Stimulated activated naive CD8-positive, alpha-beta T cell treated with anti-CD3 and anti-CD28 coated beads, Interleukin-15, Interleukin-2, amounts not matched to agents 100 U/mL and 50 U/mL, for 24 hours (primary cell): ENCODE data around the gene IQCH.
A peak's percentile ranks its signal among the peaks of the same experiment; 100 is the strongest.

ENCODE experiments used
- ATAC-seq: fragments of 150-1000 bp; cut with Tn5 transposase; one replicate; pipeline ENCODE4 v1.10.0; 2021
- DNase-seq: peaks from one replicate; pipeline ENCODE4 v3.0.0; 2021

Gene IQCH

GRCh38 chr15:67300266-67301025 lies 45.9 kb downstream of the IQCH start:
- DNase-seq (no peak), ATAC-seq (no peak)

GRCh38 chr15:67303490-67304363 lies 49.1 kb downstream of the IQCH start:
- no peak for ATAC-seq

GRCh38 chr15:67304778-67305177 lies 50.2 kb downstream of the IQCH start:
- no peak for DNase-seq
- ATAC-seq: no peak

More at GRCh38 chr15:67303490-67304363, 49.1 kb downstream of the IQCH start:
- no peak for DNase-seq

GRCh38 chr15:67305506-67305905 lies 50.9 kb downstream of the IQCH start:
- DNase-seq (no peak), ATAC-seq (no peak)

- DNase-seq: no peak
- ATAC-seq: peak; percentile 94
Measured at GRCh38 chr15:67307156-67307555, 52.6 kb downstream of the IQCH start.

GRCh38 chr15:67307889-67308597 lies 53.5 kb downstream of the IQCH start:
- no peak for ATAC-seq

GRCh38 chr15:67311731-67312130 lies 57.1 kb downstream of the IQCH start:
- no peak for ATAC-seq

More at GRCh38 chr15:67307889-67308597, 53.5 kb downstream of the IQCH start:
- no peak for DNase-seq

GRCh38 chr15:67319961-67320360 lies 65.4 kb downstream of the IQCH start:
- DNase-seq (no peak), ATAC-seq (no peak)

More at GRCh38 chr15:67311731-67312130, 57.1 kb downstream of the IQCH start:
- DNase-seq: no peak

GRCh38 chr15:67321352-67321751 lies 66.8 kb downstream of the IQCH start:
- no peak for ATAC-seq
- no peak for DNase-seq

- ATAC-seq (no peak), DNase-seq (no peak)
Measured at GRCh38 chr15:67322481-67322880, 67.9 kb downstream of the IQCH start.

GRCh38 chr15:67327312-67327711 lies 72.7 kb downstream of the IQCH start:
- DNase-seq (no peak), ATAC-seq (no peak)

- DNase-seq (no peak), ATAC-seq (no peak)
Measured at GRCh38 chr15:67327737-67328136, 73.2 kb downstream of the IQCH start.

- no peak for ATAC-seq
- DNase-seq: no peak
Measured at GRCh38 chr15:67329984-67330733, 75.6 kb downstream of the IQCH start.

- DNase-seq: no peak
- ATAC-seq: no peak
Measured at GRCh38 chr15:67331676-67332075, 77.1 kb downstream of the IQCH start.

- ATAC-seq: no peak
- DNase-seq: no peak
Measured at GRCh38 chr15:67335026-67335425, 80.4 kb downstream of the IQCH start.

- ATAC-seq (no peak), DNase-seq (no peak)
Measured at GRCh38 chr15:67335534-67336222, 81.1 kb downstream of the IQCH start.

- DNase-seq (no peak), ATAC-seq (no peak)
Measured at GRCh38 chr15:67340630-67341029, 86.0 kb downstream of the IQCH start.

- DNase-seq (no peak), ATAC-seq (no peak)
Measured at GRCh38 chr15:67341539-67341938, 87.0 kb downstream of the IQCH start.

- ATAC-seq (no peak), DNase-seq (no peak)
Measured at GRCh38 chr15:67343206-67343605, 88.6 kb downstream of the IQCH start.

- DNase-seq (no peak), ATAC-seq (no peak)
Measured at GRCh38 chr15:67349634-67350033, 95.0 kb downstream of the IQCH start.

- ATAC-seq: no peak
- DNase-seq: no peak
Measured at GRCh38 chr15:67350042-67350441, 95.5 kb downstream of the IQCH start.
